ENCODE data around the gene C2CD2.

C2CD2 gene

DNA sequence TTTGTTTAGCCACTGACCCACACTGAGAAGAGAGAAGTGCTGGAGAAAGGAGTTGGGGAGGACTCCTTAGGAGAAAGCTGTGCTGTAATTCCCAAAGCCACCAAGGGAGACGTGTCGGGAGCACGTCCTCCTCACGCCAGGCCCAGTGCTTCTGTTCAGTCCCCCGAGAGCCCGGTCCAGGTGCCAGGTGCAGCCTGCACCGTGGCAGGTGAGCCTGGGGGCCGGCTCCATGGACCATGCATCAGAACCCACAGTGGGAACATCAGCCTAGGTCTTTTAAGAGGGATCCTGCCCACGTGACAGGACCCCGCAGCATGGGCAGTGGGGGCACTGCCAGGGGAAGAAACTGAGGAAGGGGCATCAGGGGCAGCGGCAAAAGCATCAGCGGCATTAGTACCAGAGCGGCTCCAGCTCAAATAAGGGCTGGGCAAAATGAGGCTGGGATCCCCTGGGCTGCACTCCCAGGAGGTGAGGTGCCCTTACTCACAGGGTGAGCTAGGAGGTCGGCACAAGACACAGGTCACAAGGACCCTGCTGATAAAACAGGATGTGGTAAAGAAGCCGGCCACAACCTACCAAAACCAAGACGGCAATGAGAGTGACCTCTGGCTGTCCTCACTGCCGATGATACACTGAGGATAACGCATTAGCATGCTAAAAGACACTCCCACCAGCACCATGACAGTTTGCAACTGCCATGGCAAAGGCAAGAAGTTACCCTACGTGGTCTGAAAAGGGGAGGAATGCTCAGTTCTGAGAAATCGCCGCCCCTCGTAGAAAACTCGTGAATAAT lies 50.1 kb downstream of the C2CD2 start:
- no peak overlapping the region for H3K4me3 ChIP-seq (ENCODE audit: low read length)
- no peak for TF ChIP-seq ZNF274 (IDR thresholded peaks at IDR 0.05; ENCODE audit: low read depth, low read length)

DNA sequence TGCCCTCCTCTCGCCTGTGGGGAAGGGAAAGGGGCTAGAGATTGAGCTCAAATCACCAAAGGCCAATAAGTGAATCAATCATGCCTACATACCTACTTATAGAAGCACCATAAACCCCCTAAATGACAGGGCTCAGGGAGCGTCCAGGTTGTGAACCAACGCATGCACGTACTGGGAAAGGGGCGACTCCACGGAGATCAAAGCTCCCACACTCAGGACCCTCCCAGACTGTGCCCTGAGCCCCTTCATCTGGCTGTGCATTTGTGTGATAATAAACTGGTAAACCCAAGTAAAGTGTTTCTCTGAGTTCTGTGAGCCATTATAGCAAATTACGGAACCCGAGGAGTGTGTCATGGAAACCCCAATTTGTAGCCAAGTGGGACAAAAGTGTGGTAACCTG lies 50.9 kb downstream of the C2CD2 start:
- no peak for TF ChIP-seq ZNF274 (IDR thresholded peaks at IDR 0.05; ENCODE audit: low read depth, low read length)
- no peak overlapping the region for H3K4me3 ChIP-seq (ENCODE audit: low read length)

DNA sequence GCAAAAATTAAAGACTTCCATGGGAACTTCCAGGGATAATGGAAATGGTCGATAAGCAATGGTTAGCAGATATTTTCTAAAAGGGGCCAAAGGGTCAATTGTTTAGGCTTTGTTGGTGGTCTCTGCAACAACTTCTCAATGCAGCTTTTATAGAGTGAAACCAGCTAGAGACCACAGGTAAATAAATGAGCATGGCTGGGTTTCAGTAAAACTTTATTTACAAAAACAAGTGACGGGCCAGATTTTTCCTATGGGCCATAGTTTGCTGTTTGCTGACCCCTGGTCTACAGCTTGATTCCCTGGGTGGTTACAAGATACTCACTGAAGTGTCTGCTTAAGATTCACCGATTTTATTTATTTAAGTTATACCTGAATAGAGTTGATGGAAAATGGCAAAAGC lies 52.0 kb downstream of the C2CD2 start:
- no peak overlapping the region for H3K4me3 ChIP-seq (ENCODE audit: low read length)
- TF ChIP-seq ZNF274 (IDR thresholded peaks at IDR 0.05; ENCODE audit: low read depth, low read length) = no peak

- TF ChIP-seq ZNF274 (IDR thresholded peaks at IDR 0.05; ENCODE audit: low read depth, low read length) = no peak
- H3K4me3 ChIP-seq (ENCODE audit: low read length) = no peak overlapping the region
These were observed 52.7 kb downstream of the C2CD2 start for GRCh38 chr21:41901099-41901498.

GRCh38 chr21:41900401-41900800 lies 53.4 kb downstream of the C2CD2 start:
- no peak overlapping the region for H3K4me3 ChIP-seq (ENCODE audit: low read length)
- TF ChIP-seq ZNF274 (IDR thresholded peaks at IDR 0.05; ENCODE audit: low read depth, low read length) = no peak

DNA sequence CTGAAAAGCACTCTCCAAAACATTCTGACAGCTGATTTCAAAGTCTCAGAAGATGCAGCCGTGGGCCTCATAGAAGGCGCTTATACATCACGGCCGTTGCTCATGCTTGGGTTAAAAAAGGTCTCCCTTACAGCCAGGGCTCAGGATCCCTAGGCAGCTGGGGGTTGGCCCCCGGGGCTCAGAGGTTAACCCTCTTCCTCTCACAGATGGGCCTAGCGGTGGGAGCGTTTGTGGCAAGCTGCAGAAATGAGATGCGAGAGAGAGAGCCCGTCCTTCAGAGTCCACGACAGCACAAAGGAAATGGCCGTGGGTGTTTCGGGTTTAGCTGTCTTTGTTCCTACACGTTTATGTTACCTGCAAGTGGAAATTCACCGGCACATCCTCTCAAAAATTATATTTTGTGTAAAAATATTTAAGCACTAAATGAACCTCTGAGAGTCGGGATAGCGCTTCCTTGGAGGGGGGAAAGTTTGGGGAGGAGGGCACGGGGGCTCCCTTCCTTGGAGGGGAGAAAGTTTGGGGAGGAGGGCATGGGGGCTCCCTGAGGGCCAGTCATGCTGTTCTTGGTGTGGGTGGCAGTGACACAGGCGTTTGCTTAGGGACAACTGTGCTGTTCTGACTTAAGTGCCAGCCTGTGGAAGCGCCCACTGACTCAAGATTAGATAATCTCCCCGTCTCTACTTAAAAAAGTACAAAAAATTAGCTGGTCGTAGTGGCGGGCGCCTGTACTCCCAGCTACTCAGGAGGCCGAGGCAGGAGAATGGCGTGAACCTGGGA lies 54.2 kb downstream of the C2CD2 start:
- TF ChIP-seq ZNF274 (IDR thresholded peaks at IDR 0.05; ENCODE audit: low read depth, low read length) = no peak
- no peak overlapping the region for H3K4me3 ChIP-seq (ENCODE audit: low read length)

GRCh38 chr21:41898998-41899397 lies 54.8 kb downstream of the C2CD2 start:
- TF ChIP-seq ZNF274 (IDR thresholded peaks at IDR 0.05; ENCODE audit: low read depth, low read length) = no peak
- H3K4me3 ChIP-seq (ENCODE audit: low read length) = no peak overlapping the region

DNA sequence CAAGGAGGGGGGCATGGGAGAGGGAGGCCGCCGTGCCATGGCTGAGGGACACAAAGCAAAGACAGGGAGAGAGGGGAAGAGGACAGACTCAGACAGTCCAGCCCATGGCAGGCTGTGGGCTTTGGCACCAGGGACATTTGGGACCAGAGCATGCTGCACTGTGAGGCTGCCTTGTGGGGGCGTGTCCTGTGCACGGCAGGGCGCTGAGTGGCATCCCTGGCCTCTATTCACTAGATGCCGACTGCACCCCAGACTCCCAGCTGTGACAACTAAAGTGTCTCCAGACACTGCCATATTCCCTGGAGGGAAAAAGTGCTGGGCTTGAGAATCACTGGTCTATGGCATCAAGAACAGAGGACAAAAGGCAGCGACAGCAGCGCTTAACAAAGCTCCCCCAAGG lies 56.1 kb downstream of the C2CD2 start:
- no peak for TF ChIP-seq ZNF274 (IDR thresholded peaks at IDR 0.05; ENCODE audit: low read depth, low read length)
- H3K4me3 ChIP-seq (ENCODE audit: low read length) = no peak overlapping the region

GRCh38 chr21:41897047-41897669 lies 56.7 kb downstream of the C2CD2 start:
- no peak overlapping the region for H3K4me3 ChIP-seq (ENCODE audit: low read length)
- TF ChIP-seq ZNF274 (IDR thresholded peaks at IDR 0.05; ENCODE audit: low read depth, low read length) = no peak

GRCh38 chr21:41895643-41896493 lies 58.0 kb downstream of the C2CD2 start:
- TF ChIP-seq ZNF274 (IDR thresholded peaks at IDR 0.05; ENCODE audit: low read depth, low read length) = no peak
- no peak overlapping the region for H3K4me3 ChIP-seq (ENCODE audit: low read length)

GRCh38 chr21:41894922-41895557 lies 58.8 kb downstream of the C2CD2 start:
- no peak overlapping the region for H3K4me3 ChIP-seq (ENCODE audit: low read length)
- TF ChIP-seq ZNF274 (IDR thresholded peaks at IDR 0.05; ENCODE audit: low read depth, low read length) = no peak

DNA sequence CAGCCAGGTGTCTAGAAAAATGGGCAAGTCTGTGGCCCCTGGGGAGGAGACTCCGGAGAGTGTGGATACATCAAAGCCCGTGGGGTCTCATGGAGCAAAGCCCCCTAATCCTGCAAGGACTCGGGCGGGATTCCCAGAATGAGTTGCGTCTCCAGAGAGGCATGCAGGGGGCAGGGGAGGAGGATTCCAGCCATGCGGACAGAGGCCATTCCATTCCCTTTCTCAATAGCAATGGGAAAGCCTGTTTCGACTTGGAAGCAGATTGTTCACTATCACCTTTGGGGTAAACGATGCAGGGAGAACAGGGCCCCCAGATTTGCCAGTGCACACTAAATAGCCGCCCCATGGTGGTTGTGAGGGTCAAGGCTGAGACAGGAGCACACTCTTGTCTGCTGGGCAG lies 59.3 kb downstream of the C2CD2 start:
- H3K4me3 ChIP-seq (ENCODE audit: low read length) = no peak overlapping the region
- no peak for TF ChIP-seq ZNF274 (IDR thresholded peaks at IDR 0.05; ENCODE audit: low read depth, low read length)

- no peak overlapping the region for H3K4me3 ChIP-seq (ENCODE audit: low read length)
- no peak for TF ChIP-seq ZNF274 (IDR thresholded peaks at IDR 0.05; ENCODE audit: low read depth, low read length)
These were observed 61.1 kb downstream of the C2CD2 start for GRCh38 chr21:41892726-41893125.
